Fibroblast of skin of left quadriceps (primary cell): ENCODE measurements around the gene PLEKHG7.
"Not testable (repeated sequence)": the region's sequence is repeated elsewhere in the genome, so short reads cannot be mapped to it uniquely, and the experiment has no call there.

Experiments used
- DNase-seq, 2 experiments: peaks; one replicate each; pipeline ENCODE4 v3.0.0-alpha.2; 2013; ENCODE audit warnings: low read depth in 2 of 2

PLEKHG7 gene, protein sequence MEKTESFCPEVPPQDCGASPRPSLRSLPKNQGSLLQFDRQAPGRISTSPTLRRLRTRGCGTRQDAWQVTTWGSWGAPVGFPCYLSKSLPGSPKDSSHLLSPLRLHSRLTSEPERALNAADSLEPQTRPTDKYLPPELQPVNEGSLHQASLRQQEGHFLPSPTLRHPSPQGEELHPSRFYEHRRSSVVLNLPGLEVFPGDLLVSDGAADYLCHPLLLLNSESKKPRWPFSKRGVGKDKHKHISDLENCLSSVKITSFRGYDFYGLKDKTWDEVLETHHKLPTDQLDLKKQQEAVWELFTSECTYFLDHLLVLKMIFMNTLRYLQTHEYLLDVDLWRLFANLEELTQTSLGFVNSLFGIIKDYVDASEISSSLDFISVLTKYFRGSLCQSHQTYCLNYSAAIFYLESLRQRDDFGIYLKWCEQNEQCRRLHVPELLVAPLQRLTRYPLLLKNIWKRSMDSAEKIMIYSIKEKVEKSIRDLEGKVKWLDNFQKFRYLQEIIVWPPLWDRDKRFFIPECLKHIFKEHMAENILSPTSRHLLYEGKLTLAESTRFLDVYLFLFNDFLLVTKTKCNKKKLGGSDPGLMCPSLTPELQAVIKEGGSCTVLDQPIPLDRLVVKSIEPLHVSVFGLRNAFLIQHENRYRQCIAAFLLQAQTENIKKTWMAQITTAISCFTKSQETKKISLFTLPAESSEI

DNA sequence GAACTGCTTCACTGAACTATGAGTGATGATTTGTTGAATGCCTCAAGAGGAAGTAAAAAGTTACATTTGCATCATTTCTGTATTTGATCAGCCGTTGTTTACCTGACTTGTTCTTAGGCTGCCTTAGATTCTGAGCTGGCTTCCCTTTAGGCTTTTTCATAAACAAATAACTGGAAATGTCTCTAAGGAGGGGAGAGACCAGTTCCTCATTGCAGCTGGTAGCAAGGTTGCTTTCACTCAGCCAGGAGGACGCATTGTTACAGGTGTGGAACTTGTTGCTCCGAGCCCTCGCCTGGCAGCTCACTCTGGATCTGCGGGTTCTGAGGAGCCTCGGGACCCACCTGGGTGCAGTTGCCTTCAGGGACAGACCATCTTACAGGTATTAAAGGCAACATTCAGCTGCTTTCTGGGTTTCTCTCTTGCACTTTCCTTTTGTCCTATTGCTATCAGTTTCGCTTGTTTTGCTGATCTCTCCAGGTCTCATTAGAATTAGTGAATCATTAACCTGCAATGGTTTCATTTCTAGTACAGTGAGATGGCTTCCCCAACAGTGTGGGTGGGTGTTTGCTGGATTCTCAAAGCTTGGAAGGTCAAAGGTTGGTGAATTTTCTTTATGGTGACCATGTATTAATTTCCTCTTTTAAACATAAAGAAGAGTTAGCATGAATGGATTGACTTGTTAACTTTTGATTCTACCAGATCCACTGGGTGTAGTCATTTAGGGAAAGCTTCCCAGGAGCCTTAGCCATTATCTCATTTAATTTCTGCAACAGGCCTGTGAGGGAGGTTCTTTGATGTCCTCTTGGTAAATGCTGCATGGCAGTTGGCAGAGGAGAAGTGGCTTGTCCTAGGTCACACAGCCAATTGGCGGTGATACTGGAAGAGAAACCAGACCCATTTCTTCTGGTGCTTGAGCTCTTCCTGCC is at the start of gene PLEKHG7:
TSS of gene PLEKHG7 (plus strand) at position 236 of the 926 bp plus-strand sequence. CDS start 3,643 bp downstream, outside the sequence.
- DNase-seq = no peak

DNA sequence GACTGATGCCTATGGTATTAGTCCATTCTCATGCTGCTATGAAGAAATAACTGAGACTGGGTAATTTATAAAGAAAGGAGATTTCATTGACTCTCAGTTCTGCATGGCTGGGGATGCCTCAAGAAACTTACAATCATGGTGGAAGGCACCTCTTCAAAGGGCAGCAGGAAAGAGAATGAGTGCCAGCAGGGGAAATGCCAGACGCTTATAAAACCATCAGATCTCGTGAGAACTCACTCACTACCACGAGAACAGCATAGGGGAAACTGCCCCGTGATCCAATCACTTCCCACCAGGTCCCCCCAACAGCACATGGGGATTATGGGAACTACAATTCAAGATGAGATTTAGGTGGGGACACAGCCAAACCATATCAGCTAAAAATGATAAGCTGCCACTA is 48.5 kb upstream of the PLEKHG7 start:
- not testable (repeated sequence) for DNase-seq

DNA sequence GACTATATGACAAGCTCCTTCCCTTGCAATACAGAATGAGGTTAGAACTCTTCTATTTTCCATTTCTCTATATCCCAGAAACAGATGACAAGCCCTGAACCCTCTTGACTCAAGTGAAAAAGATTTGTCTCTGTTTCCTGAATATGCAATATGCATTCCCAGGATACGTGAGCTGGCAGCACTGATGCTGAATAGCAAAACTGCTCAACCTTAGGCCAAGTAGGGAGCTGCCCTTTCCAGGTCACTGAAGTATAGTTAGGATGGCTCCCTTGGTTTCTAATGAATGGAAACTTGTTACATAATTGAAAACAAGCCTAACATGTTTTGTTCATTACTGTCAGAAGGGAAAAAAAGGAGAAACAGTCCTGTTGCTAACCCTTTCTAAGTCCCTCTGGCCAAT is 47.9 kb upstream of the PLEKHG7 start:
- peak; percentile 16 to 19 for DNase-seq

DNA sequence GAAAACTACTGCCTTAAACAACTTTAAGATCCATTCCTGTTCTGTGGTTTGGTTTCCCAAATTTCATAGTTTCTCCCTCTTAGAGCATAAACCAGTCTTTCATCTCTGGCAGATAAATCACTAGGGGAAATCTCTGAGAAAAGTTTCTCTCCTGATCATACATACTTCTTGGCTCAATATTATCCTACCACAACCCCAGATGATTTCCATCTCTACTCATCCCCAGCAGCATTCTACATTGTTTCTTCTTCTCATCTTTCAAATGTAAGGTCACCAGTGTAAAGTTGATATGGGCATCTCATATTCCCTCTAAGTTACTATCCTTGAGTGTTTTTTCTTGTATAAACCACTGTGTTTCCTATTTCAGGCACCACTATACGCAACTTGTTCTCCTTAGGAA is 45.9 kb upstream of the PLEKHG7 start:
- no peak for DNase-seq

DNA sequence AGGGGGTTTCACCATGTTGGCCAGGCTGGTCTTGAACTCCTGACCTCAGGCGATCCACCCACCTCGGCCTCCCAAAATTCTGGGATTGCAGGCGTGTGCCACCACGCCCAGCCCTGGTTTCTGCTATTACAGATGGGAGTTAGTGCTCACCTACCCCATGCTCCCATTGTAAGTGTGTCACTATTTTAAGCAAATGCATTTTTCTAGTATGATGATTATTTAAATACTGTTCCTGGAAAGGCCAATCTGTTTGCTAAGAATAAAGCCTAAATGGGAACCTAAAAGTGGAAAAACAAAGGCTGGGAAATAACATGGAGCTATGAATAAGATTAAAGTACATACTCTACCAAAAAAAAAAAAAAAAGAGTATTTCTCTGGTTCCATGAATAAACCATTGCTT is 45.0 kb upstream of the PLEKHG7 start:
- no peak for DNase-seq

DNA sequence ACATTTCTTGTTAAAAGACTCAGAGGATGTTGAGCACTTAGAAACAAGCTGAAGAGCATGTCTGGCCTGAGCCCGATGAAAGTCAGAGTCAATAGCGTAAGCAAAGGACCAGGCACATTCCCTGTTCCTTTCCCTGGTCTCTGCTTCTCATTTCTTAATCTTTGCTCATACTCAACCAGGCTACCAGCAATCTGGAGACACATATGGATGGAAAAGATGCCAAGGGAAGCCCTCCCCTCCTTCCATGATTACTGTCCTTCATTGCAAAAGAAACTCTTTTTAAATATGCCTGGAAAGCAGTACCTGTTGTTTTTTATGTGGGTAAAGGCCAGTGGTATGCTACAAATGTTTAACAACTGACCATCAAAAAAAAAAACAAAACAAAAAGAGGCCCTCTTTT is 44.2 kb upstream of the PLEKHG7 start:
- no peak for DNase-seq

DNA sequence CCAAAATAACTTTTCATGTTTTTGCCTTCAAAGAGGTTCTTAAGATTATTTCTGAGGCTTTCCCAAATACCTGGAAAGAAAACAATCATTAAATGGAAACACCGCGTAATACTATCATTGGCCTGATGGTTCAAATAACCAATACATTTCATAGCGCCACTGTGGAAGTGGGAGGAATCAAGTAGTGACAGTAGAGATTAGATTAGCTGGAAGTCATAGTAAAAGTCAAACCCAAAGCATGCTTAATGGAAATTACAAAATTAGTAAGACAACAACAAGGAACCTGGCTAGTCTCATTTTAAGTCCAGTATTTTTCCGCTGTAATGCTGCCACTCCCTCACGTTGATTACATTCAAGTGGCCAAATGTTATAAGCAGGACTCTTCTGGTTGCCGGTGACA is 41.5 kb upstream of the PLEKHG7 start:
- no peak for DNase-seq

DNA sequence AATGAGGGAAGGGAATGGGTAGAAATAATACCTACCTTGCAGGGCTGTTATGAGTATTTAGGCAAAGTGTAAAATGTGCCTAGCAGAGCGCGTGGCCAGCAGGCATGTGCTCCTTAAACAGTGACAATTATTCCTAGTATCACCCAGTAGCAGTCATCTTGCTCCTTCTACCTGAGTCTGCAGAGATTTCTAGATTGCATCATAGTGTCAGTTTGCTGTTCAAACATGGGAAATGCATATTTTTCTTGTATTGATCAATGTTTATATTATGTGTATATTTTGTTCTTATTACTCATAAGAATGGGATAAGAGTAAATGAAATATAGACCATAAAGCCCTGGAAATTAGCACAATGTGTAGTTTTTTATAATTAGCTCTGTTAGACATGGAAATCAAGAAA is 37.3 kb upstream of the PLEKHG7 start:
- DNase-seq = no peak

DNA sequence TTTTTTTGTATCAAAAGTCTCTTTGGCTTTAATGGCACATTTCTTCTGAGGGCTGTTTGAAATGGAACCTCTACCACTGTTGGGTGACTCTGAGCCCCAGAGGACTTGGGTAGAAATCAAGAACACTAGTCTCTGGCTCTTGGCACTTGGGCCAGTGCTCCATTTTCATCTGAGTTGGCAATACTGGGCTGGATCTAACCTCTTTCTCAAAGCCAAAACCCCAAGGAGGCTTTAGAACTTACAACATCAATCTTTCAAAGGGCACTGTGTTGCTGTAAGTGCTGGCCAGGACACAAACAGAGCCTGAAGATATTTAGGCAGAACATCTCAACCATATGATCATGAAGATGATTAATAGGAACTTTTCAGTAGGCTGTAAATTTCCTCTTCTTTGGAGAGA is 34.0 kb upstream of the PLEKHG7 start:
- DNase-seq = no peak

DNA sequence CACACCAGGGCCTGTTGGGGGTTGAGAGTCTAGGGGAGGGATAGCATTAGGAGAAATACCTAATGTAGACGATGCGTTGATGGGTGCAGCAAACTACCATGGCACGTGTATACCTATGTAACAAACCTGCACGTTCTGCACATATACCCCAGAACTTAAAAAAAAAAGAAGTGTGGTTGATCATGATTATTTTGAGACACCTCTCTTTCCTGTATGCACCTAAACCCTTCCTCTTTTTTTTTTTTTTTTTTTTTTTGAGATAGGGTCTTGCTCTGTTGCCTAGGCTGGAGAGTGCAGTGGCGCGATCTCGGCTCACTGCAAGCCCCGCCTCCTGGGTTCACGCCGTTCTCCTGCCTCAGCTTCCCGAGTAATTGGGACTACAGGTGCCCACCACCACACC is 31.3 kb upstream of the PLEKHG7 start:
- not testable (repeated sequence) for DNase-seq

DNA sequence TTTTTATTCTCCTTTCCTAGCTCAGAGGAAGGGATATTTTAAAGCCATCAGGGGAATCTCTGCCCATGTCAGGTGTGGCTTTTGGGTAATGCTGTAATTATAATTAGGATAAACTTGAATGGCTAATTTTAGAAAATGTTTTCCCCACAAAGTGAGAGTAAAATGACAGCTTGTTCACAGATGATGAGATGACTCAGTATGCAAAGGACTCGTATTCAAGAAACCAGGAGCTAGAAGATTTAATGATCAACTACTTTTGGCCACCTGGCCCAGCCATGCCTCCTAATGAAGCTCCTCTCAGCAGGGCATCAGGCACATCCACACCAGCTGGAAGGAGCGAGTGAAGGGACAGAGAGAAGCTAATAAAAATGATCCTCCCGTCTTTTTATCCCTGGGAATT is 29.0 kb upstream of the PLEKHG7 start:
- DNase-seq = no peak

DNA sequence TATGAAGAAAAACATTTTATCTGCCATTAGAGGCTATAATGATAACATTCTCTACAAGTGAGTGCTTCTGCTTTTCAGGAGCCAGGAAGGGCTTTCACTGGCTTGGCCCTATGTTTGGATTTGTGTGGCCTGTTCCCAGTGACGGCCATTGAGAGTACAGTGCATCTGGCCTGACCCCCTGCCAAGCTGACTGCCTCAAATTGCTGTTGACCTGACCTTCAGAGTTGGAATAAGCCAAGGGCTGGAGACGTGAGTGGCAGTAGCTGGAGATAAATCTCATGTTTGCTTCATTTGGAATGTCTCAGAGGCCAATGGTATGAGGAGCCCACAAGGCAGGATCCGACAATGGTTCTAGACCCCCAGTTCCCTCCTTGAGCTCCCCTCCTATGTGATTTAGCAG is 28.3 kb upstream of the PLEKHG7 start:
- no peak for DNase-seq

DNA sequence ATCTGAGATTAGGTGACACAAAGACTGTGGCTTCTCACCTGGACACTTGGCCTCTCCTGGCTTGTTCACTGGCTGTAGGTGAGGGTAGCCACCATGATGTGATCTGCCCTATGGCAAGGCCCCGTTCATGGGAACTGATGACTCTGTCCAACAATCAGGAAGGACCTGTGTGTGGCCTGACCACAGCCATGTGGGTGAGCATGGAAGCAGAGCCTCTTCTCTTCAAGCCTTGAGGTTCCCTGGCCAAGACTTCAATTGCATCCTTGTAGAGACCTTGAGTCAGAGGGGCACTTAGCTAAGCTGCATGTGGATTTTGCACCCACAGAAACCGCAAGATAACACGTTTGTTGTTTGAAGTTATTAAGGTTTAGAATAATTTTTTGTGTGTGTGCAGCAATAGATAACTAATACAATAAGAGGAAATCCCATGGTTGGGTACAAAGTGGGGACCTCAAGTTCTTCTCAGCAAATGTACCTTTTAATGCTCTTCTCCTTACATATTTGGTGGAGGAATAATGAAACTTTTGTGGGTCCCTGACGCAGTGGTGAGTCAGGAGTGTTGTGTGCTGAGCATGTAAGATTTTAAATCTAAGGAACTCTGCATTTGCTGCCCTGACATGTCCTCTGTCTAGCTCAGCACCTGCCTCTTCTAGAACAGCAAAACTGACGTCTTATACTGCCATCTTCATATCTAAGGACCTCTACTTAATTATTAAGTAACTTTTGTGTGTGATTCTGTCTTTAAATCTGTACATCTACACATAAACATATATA is 27.5 kb upstream of the PLEKHG7 start:
- DNase-seq = no peak

DNA sequence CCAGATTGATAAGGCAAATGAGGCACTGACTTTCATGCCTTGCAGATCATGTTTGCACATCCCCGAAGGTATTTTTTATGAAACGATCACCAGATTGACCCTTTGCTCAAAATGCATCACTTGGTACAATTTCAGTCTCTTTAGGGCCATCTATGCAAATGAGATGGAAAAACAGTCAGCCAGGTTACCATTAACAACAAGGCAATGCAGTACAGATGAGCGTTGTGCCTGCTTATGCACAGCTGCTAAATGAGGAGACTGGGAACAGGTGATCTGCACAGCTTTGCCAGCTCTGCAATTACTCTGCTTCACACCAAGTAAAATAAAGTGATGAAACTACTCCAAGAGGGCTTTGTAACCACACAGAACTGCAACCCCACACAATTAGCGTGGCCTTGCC is 26.1 kb upstream of the PLEKHG7 start:
- no peak for DNase-seq

DNA sequence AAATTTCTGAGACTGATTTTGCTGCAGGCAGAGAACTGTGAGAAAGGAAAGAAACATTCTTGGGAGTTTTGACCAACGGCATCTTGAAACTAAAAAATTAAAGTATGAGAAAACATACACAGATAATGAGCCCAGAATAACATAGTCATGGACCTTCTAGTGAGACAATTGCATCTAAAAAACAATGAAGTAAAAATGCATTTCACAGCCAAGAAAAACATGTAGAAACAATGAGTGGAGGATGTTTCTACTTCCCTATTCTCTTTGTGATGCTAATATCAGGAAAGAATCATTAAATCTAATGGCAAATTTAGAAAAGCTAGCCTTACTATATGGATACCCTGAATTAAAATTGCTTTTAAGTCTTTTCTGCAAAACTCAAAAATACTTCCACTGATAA is 12.2 kb upstream of the PLEKHG7 start:
- DNase-seq = no peak

DNA sequence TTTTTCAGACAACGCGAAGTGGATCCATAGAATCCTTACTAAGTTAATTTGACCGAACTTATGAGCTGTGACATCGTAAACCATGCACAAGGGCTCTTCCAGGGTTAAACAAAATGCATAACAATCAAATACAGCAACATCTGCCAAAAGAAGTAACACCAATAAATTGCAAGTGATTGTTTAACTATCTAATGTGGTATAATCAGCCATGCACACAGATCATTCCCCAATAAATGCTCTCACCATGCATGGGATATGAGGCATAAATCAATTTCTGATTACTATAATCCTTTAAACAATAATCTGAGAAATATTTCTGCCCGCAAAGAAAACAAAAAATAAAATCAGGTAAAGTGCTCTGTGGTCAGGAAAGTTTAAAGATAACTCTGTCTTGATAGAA is 7.7 kb upstream of the PLEKHG7 start:
- DNase-seq = no peak

DNA sequence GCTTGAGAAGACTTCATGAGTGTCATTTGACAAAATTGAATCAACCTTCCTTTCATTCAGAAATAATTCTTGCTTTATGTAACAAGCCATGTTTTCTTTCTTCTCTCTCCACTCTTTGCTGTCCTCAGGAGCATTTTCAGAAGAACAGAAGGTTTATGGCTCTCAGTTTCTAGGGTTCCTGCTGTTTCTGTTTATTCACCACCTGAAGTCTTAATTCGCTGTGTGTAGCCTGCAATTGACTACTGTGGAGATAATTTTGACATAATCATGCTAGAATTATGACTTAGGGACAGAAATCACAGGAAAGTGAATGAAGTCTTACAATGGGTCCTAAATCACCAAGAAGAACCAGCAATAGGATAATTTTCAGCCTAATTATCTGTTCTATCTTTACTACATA is 7.2 kb upstream of the PLEKHG7 start:
- no peak for DNase-seq

DNA sequence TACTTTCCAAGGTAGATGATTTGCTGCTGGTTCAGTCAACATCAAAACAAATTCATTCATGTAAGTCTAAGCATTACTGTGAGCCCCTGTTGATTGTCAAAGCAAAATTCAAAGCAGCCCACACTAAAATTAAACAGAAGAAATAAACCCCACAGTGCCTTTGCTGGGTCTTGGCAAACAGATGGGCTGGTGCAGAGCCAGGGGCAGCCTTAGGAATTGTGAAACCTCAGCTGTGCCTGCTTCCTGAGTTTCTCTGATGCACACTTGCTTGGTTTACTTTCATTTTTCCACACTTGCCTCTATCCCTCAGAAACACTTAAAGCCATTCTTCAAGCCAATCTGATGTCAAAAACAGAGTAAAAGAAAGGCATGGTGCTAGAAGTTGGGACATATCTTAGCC is 6.6 kb upstream of the PLEKHG7 start:
- DNase-seq = peak in 1 of 2 experiments; percentile 3

DNA sequence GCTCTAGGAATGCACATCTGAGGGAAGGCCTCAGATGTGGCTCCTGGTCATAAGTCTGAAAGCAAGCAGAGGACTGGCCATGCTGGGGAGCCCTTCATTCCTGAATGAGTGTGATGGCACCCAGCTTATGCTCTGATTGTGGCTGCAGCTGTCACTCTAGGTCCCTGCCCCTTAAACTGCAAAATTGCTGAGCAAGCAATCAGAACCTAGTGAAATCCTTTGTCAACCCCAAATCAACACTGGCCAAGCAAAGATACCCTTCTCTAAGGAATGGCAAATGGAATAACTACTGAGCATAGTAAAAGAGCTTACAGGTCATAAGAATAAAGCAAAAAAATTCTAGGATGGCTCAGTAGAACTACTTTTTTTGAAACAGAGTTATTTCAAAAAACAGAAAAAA is 4.3 kb upstream of the PLEKHG7 start:
- DNase-seq = no peak

DNA sequence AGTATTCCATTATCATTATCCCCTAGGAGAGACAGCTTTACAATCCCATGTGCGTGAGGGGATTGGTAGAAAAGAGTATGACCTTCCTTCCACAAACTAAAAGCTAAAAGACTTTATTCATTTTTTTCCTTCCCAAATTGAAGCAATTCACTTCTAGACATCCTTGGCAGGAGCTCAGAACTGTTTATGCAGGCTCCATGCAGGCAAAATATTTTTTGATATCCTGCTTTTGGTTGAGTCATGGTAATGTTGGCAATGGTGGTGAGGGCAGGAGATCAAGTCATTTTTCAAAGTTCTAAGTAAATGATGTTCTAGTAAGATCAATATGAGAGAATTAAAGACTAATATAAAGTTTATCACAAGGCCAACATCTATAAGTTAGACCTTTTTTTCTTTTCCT is 1.3 kb upstream of the PLEKHG7 start:
- DNase-seq = no peak

DNA sequence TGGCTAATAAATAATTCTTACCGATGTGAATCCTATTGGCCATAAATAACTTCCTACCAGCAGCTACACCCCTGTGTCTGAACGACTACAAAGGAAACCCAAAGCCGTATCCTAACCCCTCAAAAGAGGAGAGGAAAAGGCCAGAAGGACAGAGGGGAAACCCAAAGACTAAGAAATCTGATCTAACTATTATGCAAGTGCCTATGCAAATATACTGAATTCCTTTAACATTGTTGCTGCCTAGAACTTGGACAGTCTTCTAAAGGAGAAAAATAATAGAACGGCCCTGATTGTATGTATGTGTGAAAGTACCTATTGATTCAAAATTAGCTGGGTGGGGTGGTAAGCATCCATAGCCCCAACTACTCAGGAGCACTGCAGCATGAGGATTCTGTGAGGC is 997 bp downstream of the PLEKHG7 start:
- DNase-seq = no peak

DNA sequence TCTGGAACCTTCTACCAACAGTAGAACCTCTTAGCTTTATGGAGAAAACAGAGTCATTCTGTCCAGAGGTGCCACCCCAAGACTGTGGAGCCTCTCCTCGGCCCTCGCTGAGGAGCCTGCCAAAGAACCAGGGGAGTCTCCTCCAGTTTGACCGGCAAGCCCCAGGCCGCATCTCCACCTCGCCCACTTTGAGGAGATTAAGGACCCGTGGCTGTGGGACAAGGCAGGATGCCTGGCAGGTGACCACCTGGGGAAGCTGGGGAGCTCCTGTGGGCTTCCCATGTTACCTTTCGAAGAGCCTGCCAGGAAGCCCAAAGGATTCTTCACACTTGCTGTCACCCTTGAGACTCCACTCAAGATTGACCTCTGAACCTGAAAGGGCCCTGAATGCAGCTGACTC is 3.8 kb downstream of the PLEKHG7 start:
- DNase-seq = no peak
